Subcutaneous abdominal adipose tissue (tissue), 5 donors: ENCODE data around the gene C4orf46.
"Not testable (repeated sequence)": the region's sequence is repeated elsewhere in the genome, so short reads cannot be mapped to it uniquely, and the experiment has no call there.

Experiments used
- H3K27ac ChIP-seq: one replicate; pipeline ENCODE4 v1.7.0; 2013; ENCODE audit warnings: low read depth, mild to moderate bottlenecking, inconsistent platforms, low read length, moderate library complexity
- H3K27me3 ChIP-seq, 5 donors: one replicate each; pipeline ENCODE4 v1.7.0; 2013; ENCODE audit warnings: low read length in 5 of 5, inconsistent platforms in 1 of 5; ENCODE audit not compliant: control insufficient read depth in 5 of 5, insufficient read depth in 4 of 5
- H3K36me3 ChIP-seq, 5 donors: one replicate each; pipeline ENCODE4 v1.7.0; 2013; ENCODE audit warnings: low read length in 5 of 5; ENCODE audit not compliant: control insufficient read depth in 5 of 5, insufficient read depth in 5 of 5
- H3K4me1 ChIP-seq, 5 donors: one replicate each; pipeline ENCODE4 v1.7.0; 2013; ENCODE audit warnings: low read length in 5 of 5, mild to moderate bottlenecking in 3 of 5, moderate library complexity in 1 of 5; ENCODE audit not compliant: control insufficient read depth in 5 of 5, insufficient read depth in 5 of 5
- H3K4me3 ChIP-seq, 5 donors: one replicate each; pipeline ENCODE4 v1.7.0; 2013; ENCODE audit warnings: low read length in 5 of 5, low read depth in 1 of 5
- H3K9ac ChIP-seq, 5 donors: one replicate each; pipeline ENCODE4 v1.7.0; 2013; ENCODE audit warnings: low read length in 5 of 5, mild to moderate bottlenecking in 4 of 5, moderate library complexity in 3 of 5
- H3K9me3 ChIP-seq, 5 donors: one replicate each; pipeline ENCODE4 v1.7.0; 2013; ENCODE audit warnings: low read length in 5 of 5; ENCODE audit not compliant: control insufficient read depth in 5 of 5
- donor health status: healthy.
- donor health status: healthy.
- donor health status: healthy.
- donor health status: healthy.
- donor health status: healthy.

C4orf46 gene

DNA sequence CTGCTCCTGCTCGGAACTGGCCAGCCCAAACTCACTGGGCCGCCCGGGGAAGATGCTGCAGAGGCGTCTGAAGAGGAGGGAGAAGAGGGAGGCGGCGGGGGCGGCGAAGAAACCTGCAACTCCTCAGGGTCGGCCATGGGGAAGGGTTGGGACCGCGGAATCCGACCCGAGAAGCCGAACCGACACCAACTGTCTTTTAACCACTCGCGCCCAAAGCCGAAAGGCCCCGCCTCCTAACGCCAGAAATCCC is at the start of gene C4orf46:
Gene C4orf46 (minus strand): TSS at position 223 of the 250 bp plus-strand sequence. CDS start 86 bp downstream, at position 137.
- H3K27me3 ChIP-seq = peaks cover 0 to 2% (median 0%) of the 10 kb centered on the region in 5 donors
- H3K27ac ChIP-seq = peak within 1 kb of the TSS; percentile 99
- no peaks in the 10 kb centered on the region for H3K9me3 ChIP-seq
- peaks cover 8 to 33% (median 26%) of the 10 kb centered on the region in 5 donors for H3K4me1 ChIP-seq
- H3K4me3 ChIP-seq = peak within 1 kb of the TSS; percentile 87 to 99 (median 98)
- H3K9ac ChIP-seq = peak within 1 kb of the TSS; percentile 86 to 99 (median 97)
- H3K36me3 ChIP-seq = no peaks in the 10 kb centered on the region

DNA sequence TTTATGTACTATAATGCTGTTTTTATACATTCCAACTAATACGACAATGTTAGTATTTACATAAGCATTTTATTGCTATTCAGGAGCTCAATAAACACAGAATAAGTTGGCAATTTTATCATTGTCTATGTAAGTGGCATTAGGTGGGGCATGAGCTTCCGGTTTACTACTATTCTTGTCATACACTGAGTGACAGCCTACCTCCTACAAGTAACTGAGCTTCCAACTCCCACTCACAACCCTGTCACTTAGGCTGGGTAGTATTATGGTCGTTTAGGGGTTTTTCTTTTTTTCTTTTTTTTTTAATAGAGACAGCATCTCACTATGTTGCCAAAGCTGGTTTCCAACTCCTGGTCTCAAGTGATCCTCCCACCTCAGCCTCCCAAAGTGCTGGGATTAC is 44.1 kb upstream of the C4orf46 start:
- Histone ChIP-seq H3K4me3 (no peak overlapping the region), H3K27me3 (no peaks in the 10 kb centered on the region), H3K9ac (no peak overlapping the region), H3K36me3 (peaks cover 53 to 82% (median 55%) of the 10 kb centered on the region in 5 donors), H3K9me3 (no peaks in the 10 kb centered on the region), H3K4me1 (peaks cover 0 to 10% (median 4%) of the 10 kb centered on the region in 5 donors), H3K27ac (no peak overlapping the region)

- Histone ChIP-seq H3K9ac (no peak overlapping the region), H3K4me3 (no peak overlapping the region), H3K4me1 (peaks cover 0 to 6% (median 4%) of the 10 kb centered on the region in 5 donors), H3K36me3 (peaks cover 59 to 86% (median 63%) of the 10 kb centered on the region in 5 donors), H3K27ac (no peak overlapping the region), H3K9me3 (no peaks in the 10 kb centered on the region), H3K27me3 (no peaks in the 10 kb centered on the region)
Observed at GRCh38 chr4:158714937-158715336, 43.2 kb upstream of the C4orf46 start.

DNA sequence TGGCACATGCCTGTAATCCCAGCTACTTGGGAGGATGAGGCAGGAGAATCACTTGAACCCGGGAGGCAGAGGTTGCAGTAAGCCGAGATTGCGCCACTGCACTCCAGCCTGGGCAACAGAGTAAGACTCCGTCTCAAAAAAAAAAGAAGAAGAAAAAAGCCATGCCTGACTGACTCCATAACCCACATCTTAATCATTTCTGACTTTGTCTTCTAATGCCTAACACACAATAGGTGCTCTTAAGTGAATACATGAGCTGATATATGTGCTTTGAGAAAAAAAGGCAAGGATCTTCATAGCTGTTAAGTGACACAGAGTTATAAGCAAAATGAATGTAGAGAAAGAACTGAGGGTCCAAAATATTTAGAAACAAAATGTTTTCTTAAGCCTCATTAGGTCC is 40.9 kb upstream of the C4orf46 start:
- not testable (repeated sequence) for H3K9me3 ChIP-seq, H3K9ac ChIP-seq, H3K27ac ChIP-seq, H3K4me1 ChIP-seq, H3K4me3 ChIP-seq, H3K27me3 ChIP-seq
- peaks cover 60 to 85% (median 71%) of the 10 kb centered on the region in 5 donors for H3K36me3 ChIP-seq

GRCh38 chr4:158710814-158711213 is 39.1 kb upstream of the C4orf46 start:
- Histone ChIP-seq H3K9ac (no peak overlapping the region), H3K9me3 (no peaks in the 10 kb centered on the region), H3K27ac (no peak overlapping the region), H3K4me1 (no peaks in the 10 kb centered on the region), H3K27me3 (no peaks in the 10 kb centered on the region), H3K36me3 (peaks cover 73 to 88% (median 77%) of the 10 kb centered on the region in 5 donors), H3K4me3 (no peak overlapping the region)

- Histone ChIP-seq H3K27ac (no peak overlapping the region), H3K4me3 (no peak overlapping the region), H3K9ac (no peak overlapping the region), H3K27me3 (no peaks in the 10 kb centered on the region), H3K36me3 (peaks cover 49 to 75% (median 60%) of the 10 kb centered on the region in 5 donors), H3K9me3 (no peaks in the 10 kb centered on the region), H3K4me1 (no peaks in the 10 kb centered on the region)
Observed at GRCh38 chr4:158704274-158704673, 32.6 kb upstream of the C4orf46 start.

DNA sequence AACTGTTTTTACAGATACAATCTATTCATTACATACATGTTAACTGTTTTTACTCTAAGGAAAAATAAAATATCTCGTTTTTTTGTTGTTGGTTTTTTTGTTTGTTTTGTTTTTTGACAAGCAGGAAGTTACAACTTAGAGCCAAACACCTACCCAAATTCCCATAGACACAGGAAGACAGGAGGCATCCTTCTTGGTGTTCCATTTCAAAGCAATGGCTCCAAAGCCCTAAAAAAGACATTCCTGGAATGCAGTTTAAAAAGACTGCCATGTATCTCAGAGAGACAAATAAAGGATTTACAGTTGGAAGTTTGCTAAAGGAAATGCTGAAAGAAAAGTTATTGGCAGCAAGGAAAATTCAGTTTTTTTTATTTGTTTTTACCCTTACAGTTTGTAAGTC is 17.1 kb upstream of the C4orf46 start:
- Histone ChIP-seq H3K4me1 (peaks cover 0 to 6% (median 0%) of the 10 kb centered on the region in 5 donors), H3K9me3 (no peaks in the 10 kb centered on the region), H3K27ac (no peak overlapping the region), H3K9ac (no peak overlapping the region), H3K36me3 (peaks cover 18 to 42% (median 35%) of the 10 kb centered on the region in 5 donors), H3K4me3 (no peak overlapping the region), H3K27me3 (no peaks in the 10 kb centered on the region)

DNA sequence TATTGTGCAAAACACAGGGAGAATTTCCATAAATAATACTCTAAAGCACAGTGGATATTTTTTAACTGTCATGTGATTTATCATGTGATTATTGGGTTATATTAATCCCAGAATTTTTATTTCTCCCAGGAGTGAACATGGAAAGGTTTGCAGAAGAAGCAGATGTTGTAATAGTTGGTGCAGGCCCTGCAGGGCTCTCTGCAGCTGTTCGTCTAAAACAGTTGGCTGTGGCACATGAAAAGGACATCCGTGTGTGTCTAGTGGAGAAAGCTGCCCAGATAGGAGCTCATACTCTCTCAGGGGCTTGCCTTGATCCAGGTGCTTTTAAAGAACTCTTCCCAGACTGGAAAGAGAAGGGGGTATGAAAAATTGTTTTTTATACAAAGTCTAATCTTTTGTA is 10.4 kb upstream of the C4orf46 start:
- H3K27me3 ChIP-seq = no peaks in the 10 kb centered on the region
- H3K4me1 ChIP-seq = peaks cover 0 to 13% (median 8%) of the 10 kb centered on the region in 5 donors
- no peak overlapping the region for H3K4me3 ChIP-seq
- no peaks in the 10 kb centered on the region for H3K9me3 ChIP-seq
- H3K36me3 ChIP-seq = peaks cover 12 to 26% (median 22%) of the 10 kb centered on the region in 5 donors
- no peak overlapping the region for H3K9ac ChIP-seq
- H3K27ac ChIP-seq = peak overlapping the region; percentile 14

GRCh38 chr4:158681629-158682028 is 9.9 kb upstream of the C4orf46 start:
- Histone ChIP-seq H3K27me3 (no peaks in the 10 kb centered on the region), H3K36me3 (peaks cover 8 to 22% (median 17%) of the 10 kb centered on the region in 5 donors), H3K4me1 (peaks cover 0 to 13% (median 8%) of the 10 kb centered on the region in 5 donors), H3K9ac (no peak overlapping the region), H3K9me3 (no peaks in the 10 kb centered on the region), H3K27ac (peak overlapping the region; percentile 14), H3K4me3 (no peak overlapping the region)

- Histone ChIP-seq H3K9ac (no peak overlapping the region), H3K36me3 (peaks cover 0 to 4% (median 0%) of the 10 kb centered on the region in 5 donors), H3K4me3 (no peak overlapping the region), H3K9me3 (no peaks in the 10 kb centered on the region), H3K4me1 (peaks cover 0 to 19% (median 8%) of the 10 kb centered on the region in 5 donors), H3K27me3 (no peaks in the 10 kb centered on the region), H3K27ac (no peak overlapping the region)
Observed at GRCh38 chr4:158678767-158679166, 7.1 kb upstream of the C4orf46 start.

DNA sequence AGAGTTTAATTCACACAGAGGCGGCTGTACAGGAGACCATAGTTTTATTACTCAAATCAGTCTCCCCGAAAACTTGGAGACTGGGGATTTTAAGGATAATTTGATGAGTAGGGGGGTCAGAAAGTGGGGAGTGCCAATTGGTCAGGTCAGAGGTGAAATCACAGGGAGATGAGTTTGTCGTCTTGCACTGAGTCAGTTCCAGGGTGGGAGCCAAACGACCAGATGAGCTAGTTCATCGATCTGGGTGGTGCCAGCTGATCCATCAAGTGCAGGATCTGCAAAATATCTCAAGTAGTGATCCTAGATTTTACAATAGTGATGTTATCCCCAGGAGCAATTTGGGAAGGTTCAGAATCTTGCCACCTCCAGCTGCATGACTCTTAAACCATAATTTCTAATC is 4.4 kb upstream of the C4orf46 start:
- H3K9ac ChIP-seq = no peak overlapping the region
- no peaks in the 10 kb centered on the region for H3K9me3 ChIP-seq
- H3K36me3 ChIP-seq = no peaks in the 10 kb centered on the region
- peaks cover 4 to 26% (median 16%) of the 10 kb centered on the region in 5 donors for H3K4me1 ChIP-seq
- H3K27me3 ChIP-seq = peaks cover 0 to 2% (median 0%) of the 10 kb centered on the region in 5 donors
- H3K4me3 ChIP-seq = no peak overlapping the region
- H3K27ac ChIP-seq = no peak overlapping the region
